Body of pancreas (tissue), 4 donors: ENCODE measurements around the gene TMEM167A. TPM values are rescaled to one million over a fixed set of nuclear protein-coding genes. Genes with fewer than 3 reads are reported as not detected.

Experiments
- ATAC-seq: fragments of 150-250 bp; one replicate; pipeline ENCODE4 v1.9.1; 2016
- DNase-seq, 4 donors: peaks; one replicate each; pipeline ENCODE4 v3.0.0-alpha.2; 2019
- H3K27ac ChIP-seq, 4 donors: fragments of 200-600 bp; sonication (generic); 1 replicate in 3 of 4; 2 replicates in 1 of 4; pipeline versions ENCODE4 v1.5.1 to v1.6.1; 2016 to 2019; ENCODE audit warnings: mild to moderate bottlenecking in 1 of 4, mixed read lengths in 1 of 4, moderate library complexity in 1 of 4
- H3K27me3 ChIP-seq, 2 donors: fragments of 200-600 bp; sonication (generic); one replicate each; pipeline ENCODE4 v1.6.0; 2016; ENCODE audit warnings: mild to moderate bottlenecking in 1 of 2
- H3K36me3 ChIP-seq, 2 donors: fragments of 200-600 bp; sonication (generic); replicated peaks in 1 of 2; 2 replicates each; pipeline ENCODE4 v1.5.1; 2016; ENCODE audit warnings: low read depth in 2 of 2; ENCODE audit not compliant: insufficient read depth in 1 of 2
- H3K4me1 ChIP-seq: fragments of 200-600 bp; sonication (generic); one replicate; pipeline ENCODE4 v1.6.0; 2016
- H3K4me3 ChIP-seq, 2 donors: fragments of 200-600 bp; sonication (generic); 1 replicate in 1 of 2; 2 replicates in 1 of 2; pipeline ENCODE4 v1.5.1; 2016 to 2019
- H3K9me3 ChIP-seq, 3 donors: fragments of 200-600 bp; sonication (generic); 1 replicate in 2 of 3; 2 replicates in 1 of 3; pipeline ENCODE4 v1.5.1; 2016
- CTCF ChIP-seq, 7 experiments: fragments of 450-650 bp in 4 of 7; fragments of 200-600 bp in 3 of 7; sonication (generic) in 3 of 7; IDR thresholded peaks; one replicate each; pipeline ENCODE4 v1.5.1; 2016 to 2019; ENCODE audit warnings: antibody characterized with exemption in 7 of 7
- POLR2A ChIP-seq, 3 donors: fragments of 450-650 bp; IDR thresholded peaks; one replicate each; pipeline ENCODE4 v1.6.1; 2016; ENCODE audit warnings: antibody characterized with exemption in 3 of 3, mild to moderate bottlenecking in 2 of 3
- WGBS, 2 donors: methylation state at CpG; one replicate each; pipeline ENCODE4 v1.1.5; 2017; 5-methylcytosine and 5-hydroxymethylcytosine counted together
- intact Hi-C: fragments of 100-400 bp; cut with DNase I; formaldehyde crosslinking; loops from one replicate; pipeline ENCODE4 v1.15.1; 2023
- total RNA-seq, 2 donors: library from RNA; depleted of rRNA; stranded (reverse); fragments of >200 nt; gene quantifications; one replicate each; pipeline ENCODE4 v1.1.0, GENCODE V29; 2016

TMEM167A gene
- total RNA-seq, 2 donors from 2014 or later = 20.8 to 24.9 TPM

GRCh38 chr5:83082750-83083149, 5.6 kb upstream of the TMEM167A start:
- intact Hi-C loops = no loop called here
- Histone ChIP-seq H3K27ac (no peak overlapping the region), H3K4me3 (no peak overlapping the region), H3K36me3 (no peaks in the 10 kb centered on the region), H3K4me1 (peaks cover 18% of the 10 kb centered on the region), H3K9me3 (no peaks in the 10 kb centered on the region), H3K27me3 (no peaks in the 10 kb centered on the region)
- TF ChIP-seq POLR2A (IDR thresholded peaks at IDR 0.05) (no peak), CTCF (IDR thresholded peaks at IDR 0.05) (no peak)
- no peak for DNase-seq
- no peak for ATAC-seq

- Histone ChIP-seq H3K36me3 (no peaks in the 10 kb centered on the region), H3K9me3 (no peaks in the 10 kb centered on the region), H3K27ac (peak overlapping the region; percentile 47 to 92 (median 68)), H3K4me1 (peaks cover 33% of the 10 kb centered on the region), H3K4me3 (peak overlapping the region; percentile 14 to 56), H3K27me3 (no peaks in the 10 kb centered on the region)
- DNase-seq = no peak
- no peak for TF ChIP-seq POLR2A (IDR thresholded peaks at IDR 0.05)
- TF ChIP-seq CTCF (IDR thresholded peaks at IDR 0.05) = no peak
- ATAC-seq = no peak
- intact Hi-C loops = no loop called here
- 2 to 5% methylated on average over 14 of the region's 14 CpGs for WGBS, 2 donors
Observed at GRCh38 chr5:83077662-83078261, 568 bp upstream of the TMEM167A start.

GRCh38 chr5:83072966-83073365, 4.2 kb downstream of the TMEM167A start:
- DNase-seq = no peak

GRCh38 chr5:83071286-83072051, 5.7 kb downstream of the TMEM167A start:
- Histone ChIP-seq H3K9me3 (no peaks in the 10 kb centered on the region), H3K27ac (no peak overlapping the region), H3K4me3 (no peak overlapping the region), H3K4me1 (peaks cover 63% of the 10 kb centered on the region), H3K36me3 (no peaks in the 10 kb centered on the region), H3K27me3 (no peaks in the 10 kb centered on the region)
- no peak for TF ChIP-seq CTCF (IDR thresholded peaks at IDR 0.05)
- TF ChIP-seq POLR2A (IDR thresholded peaks at IDR 0.05) = no peak
- ATAC-seq (no peak), DNase-seq (no peak)
- intact Hi-C loops = no loop called here
- WGBS, 2 donors = 58 to 60% methylated on average over 2 of the region's 2 CpGs

More at GRCh38 chr5:83072966-83073365, 4.2 kb downstream of the TMEM167A start:
- peaks cover 63% of the 10 kb centered on the region for H3K4me1 ChIP-seq
- H3K9me3 ChIP-seq = no peaks in the 10 kb centered on the region
- no peak overlapping the region for H3K4me3 ChIP-seq
- H3K27ac ChIP-seq = no peak overlapping the region
- no peaks in the 10 kb centered on the region for H3K36me3 ChIP-seq
- no peak for ATAC-seq
- 59 to 64% methylated on average over 6 of the region's 6 CpGs for WGBS, 2 donors
- intact Hi-C loops = no loop called here
- no peaks in the 10 kb centered on the region for H3K27me3 ChIP-seq
- TF ChIP-seq POLR2A (IDR thresholded peaks at IDR 0.05) (no peak), CTCF (IDR thresholded peaks at IDR 0.05) (no peak)
